ENCODE measurements around the gene CXCL3. TPM values are rescaled to one million over a fixed set of nuclear protein-coding genes. Genes with fewer than 3 reads are reported as not detected.
"Not testable (repeated sequence)": the region's sequence is repeated elsewhere in the genome, so short reads cannot be mapped to it uniquely, and the experiment has no call there.

CXCL3 gene
- total RNA-seq (not detected), polyA plus RNA-seq (not detected)

DNA sequence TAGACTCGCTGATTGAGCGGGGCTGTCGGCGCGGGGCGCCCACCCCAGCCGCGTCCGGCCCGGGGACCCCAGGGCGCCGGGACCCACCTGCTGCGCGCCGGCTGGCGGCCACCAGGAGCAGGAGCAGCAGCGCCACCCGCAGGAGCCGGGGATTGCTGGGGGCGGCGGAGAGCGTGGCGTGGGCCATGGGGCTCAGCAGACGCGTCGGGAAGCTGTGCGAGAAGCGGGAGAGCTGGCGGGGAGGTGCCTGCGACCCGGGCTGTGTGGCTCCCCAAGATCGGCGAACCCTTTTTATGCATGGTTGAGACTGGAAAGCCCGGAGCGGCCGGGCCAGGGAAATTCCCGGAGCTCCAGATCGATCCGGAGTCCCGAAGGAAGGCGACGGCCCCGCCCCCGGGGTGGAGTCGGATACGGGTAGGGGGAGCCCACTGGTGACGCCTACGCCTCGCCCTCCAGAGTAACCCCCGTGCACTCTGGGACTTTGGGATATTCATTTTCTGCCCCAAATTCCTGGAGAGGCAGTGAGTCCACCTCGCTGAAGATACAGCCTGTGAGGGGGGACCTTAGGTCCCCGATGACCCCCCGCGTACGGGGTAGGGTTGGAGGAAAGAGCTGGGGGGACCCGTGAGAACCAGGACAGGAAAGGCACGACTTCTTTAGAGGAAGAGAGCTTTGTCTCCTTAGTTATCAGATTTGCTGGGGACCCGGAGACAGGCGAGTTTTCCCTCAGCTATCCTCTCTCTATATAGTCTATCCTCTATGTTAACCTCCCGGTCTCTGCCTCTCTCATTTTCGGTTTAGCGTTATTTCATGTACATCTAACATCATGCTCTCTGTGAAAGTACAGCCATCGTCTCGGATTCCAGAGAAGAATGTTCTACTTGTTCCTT, at the start of gene CXCL3:
Gene CXCL3 (minus strand): TSS at position 265 of the 890 bp plus-strand sequence. CDS start 78 bp downstream, at position 187.
- H3K4me3 ChIP-seq (ENCODE audit: low read length): peak within 1 kb of the TSS; percentile 45
- H3K27ac Mint-ChIP-seq: peak within 1 kb of the TSS in 2 of 8 donors; percentile 38 to 39
- no peaks in the 10 kb centered on the region for H3K9me3 ChIP-seq (ENCODE audit: low read length)
- no peaks in the 10 kb centered on the region for H3K36me3 ChIP-seq (ENCODE audit: insufficient read depth, low read length)
- H3K27ac ChIP-seq (ENCODE audit: low read depth, low read length): peak within 1 kb of the TSS; percentile 74
- ChIA-PET POLR2A (no interaction called here), CTCF (interaction anchor here (1.3 to 1.9 kb wide), 2 partner anchors 14 to 22 kb away, joined by 3 to 4 read pairs; no protein-coding TSS in a partner anchor)
- no peaks in the 10 kb centered on the region for H3K27me3 ChIP-seq (ENCODE audit: insufficient read depth, low read length, poor library complexity, severe bottlenecking)
- H3K9me3 Mint-ChIP-seq: peaks cover 0 to 4% (median 0%) of the 10 kb centered on the region in 5 donors
- H3K4me1 ChIP-seq (ENCODE audit: insufficient read depth, low read length): no peaks in the 10 kb centered on the region
- peaks cover 8 to 17% (median 14%) of the 10 kb centered on the region in 3 donors for H3K4me1 Mint-ChIP-seq
- H3K36me3 Mint-ChIP-seq: no peaks in the 10 kb centered on the region
- DNase-seq: peak in 2 of 5 donors; percentile 3 to 48
- H3K4me3 Mint-ChIP-seq: peak within 1 kb of the TSS; percentile 46 to 82 (median 71)
- H3K27me3 Mint-ChIP-seq: peaks cover 30 to 65% of the 10 kb centered on the region in 2 donors

GRCh38 chr4:74087481-74087880, 49.0 kb upstream of the CXCL3 start:
- Mint-ChIP-seq H3K4me3 (no peak overlapping the region), H3K9me3 (no peaks in the 10 kb centered on the region), H3K36me3 (no peaks in the 10 kb centered on the region), H3K27me3 (peaks cover 9 to 29% of the 10 kb centered on the region in 2 donors), H3K27ac (no peak overlapping the region), H3K4me1 (no peaks in the 10 kb centered on the region)
- Histone ChIP-seq H3K4me3 (ENCODE audit: low read length) (no peak overlapping the region), H3K9me3 (ENCODE audit: low read length) (no peaks in the 10 kb centered on the region), H3K36me3 (ENCODE audit: insufficient read depth, low read length) (no peaks in the 10 kb centered on the region), H3K27ac (ENCODE audit: low read depth, low read length) (no peak overlapping the region), H3K4me1 (ENCODE audit: insufficient read depth, low read length) (no peaks in the 10 kb centered on the region), H3K27me3 (ENCODE audit: insufficient read depth, low read length, poor library complexity, severe bottlenecking) (no peaks in the 10 kb centered on the region)
- ChIA-PET POLR2A (no interaction called here), CTCF (interaction anchor here (0.6 kb wide), 1 partner anchor 9 kb away, joined by 3 read pairs; no protein-coding TSS in a partner anchor)
- DNase-seq: no peak

- H3K9me3 Mint-ChIP-seq: no peaks in the 10 kb centered on the region
- Histone ChIP-seq H3K9me3 (ENCODE audit: low read length) (no peaks in the 10 kb centered on the region), H3K4me1 (ENCODE audit: insufficient read depth, low read length) (no peaks in the 10 kb centered on the region), H3K27ac (ENCODE audit: low read depth, low read length) (no peak overlapping the region), H3K36me3 (ENCODE audit: insufficient read depth, low read length) (no peaks in the 10 kb centered on the region), H3K4me3 (ENCODE audit: low read length) (no peak overlapping the region), H3K27me3 (ENCODE audit: insufficient read depth, low read length, poor library complexity, severe bottlenecking) (no peaks in the 10 kb centered on the region)
- ChIA-PET CTCF (no interaction called here), POLR2A (no interaction called here)
- H3K4me1 Mint-ChIP-seq: no peaks in the 10 kb centered on the region
- DNase-seq: no peak
- peaks cover 4 to 28% of the 10 kb centered on the region in 2 donors for H3K27me3 Mint-ChIP-seq
- H3K27ac Mint-ChIP-seq: no peak overlapping the region
- H3K36me3 Mint-ChIP-seq: no peaks in the 10 kb centered on the region
- H3K4me3 Mint-ChIP-seq: no peak overlapping the region
Observed at GRCh38 chr4:74085669-74086068, 47.2 kb upstream of the CXCL3 start.

DNA sequence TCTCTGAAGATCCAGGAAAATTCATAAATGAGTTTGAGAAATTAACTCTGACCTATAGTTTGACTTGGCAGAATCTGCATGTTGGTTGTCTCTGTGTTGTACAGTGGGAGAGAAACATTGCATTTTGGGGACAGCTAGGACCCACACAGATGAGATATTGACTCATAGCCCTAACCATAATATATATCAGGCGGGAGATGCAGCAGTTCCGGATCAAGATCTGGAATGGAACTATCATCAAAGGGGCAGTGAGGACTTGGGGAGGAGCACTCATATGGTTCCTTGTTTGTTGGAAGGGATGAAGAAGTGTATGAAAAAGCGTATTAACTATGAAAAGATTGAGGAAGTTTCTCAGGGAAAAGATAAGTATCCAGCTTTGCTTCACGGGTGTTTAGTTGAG, 46.5 kb upstream of the CXCL3 start:
- H3K27me3 Mint-ChIP-seq: peaks cover 6 to 22% of the 10 kb centered on the region in 2 donors
- Histone ChIP-seq H3K9me3 (ENCODE audit: low read length) (no peaks in the 10 kb centered on the region), H3K27ac (ENCODE audit: low read depth, low read length) (no peak overlapping the region), H3K4me1 (ENCODE audit: insufficient read depth, low read length) (no peaks in the 10 kb centered on the region), H3K4me3 (ENCODE audit: low read length) (no peak overlapping the region), H3K27me3 (ENCODE audit: insufficient read depth, low read length, poor library complexity, severe bottlenecking) (no peaks in the 10 kb centered on the region), H3K36me3 (ENCODE audit: insufficient read depth, low read length) (no peaks in the 10 kb centered on the region)
- peaks cover 0 to 3% (median 0%) of the 10 kb centered on the region in 5 donors for H3K9me3 Mint-ChIP-seq
- no peaks in the 10 kb centered on the region for H3K4me1 Mint-ChIP-seq
- H3K36me3 Mint-ChIP-seq: no peaks in the 10 kb centered on the region
- H3K4me3 Mint-ChIP-seq: no peak overlapping the region
- ChIA-PET POLR2A (no interaction called here), CTCF (no interaction called here)
- no peak for DNase-seq
- H3K27ac Mint-ChIP-seq: no peak overlapping the region

DNA sequence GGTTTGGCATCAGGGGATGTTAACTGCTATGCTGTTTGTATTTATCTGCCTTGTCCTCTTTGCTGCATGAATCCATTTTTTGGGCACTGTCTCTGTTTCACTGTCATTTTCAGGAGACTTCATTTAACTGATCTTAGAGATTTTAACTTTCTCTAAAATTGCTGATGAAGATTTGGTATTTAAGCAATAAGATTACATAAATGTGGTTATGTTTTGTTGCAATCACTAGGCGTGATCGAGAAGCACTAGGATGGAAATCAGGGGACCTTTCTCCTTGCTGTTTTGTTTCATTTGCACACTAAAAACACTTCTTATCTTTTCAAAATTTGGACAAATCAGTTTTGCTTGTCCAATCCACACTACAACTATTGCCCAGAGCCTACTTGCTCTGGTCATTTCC, 45.1 kb upstream of the CXCL3 start:
- no peaks in the 10 kb centered on the region for H3K36me3 ChIP-seq (ENCODE audit: insufficient read depth, low read length)
- Mint-ChIP-seq H3K27me3 (peaks cover 11 to 17% of the 10 kb centered on the region in 2 donors), H3K9me3 (peaks cover 0 to 3% (median under 1%) of the 10 kb centered on the region in 5 donors), H3K4me1 (no peaks in the 10 kb centered on the region), H3K27ac (no peak overlapping the region), H3K4me3 (no peak overlapping the region), H3K36me3 (no peaks in the 10 kb centered on the region)
- H3K9me3 ChIP-seq (ENCODE audit: low read length): no peaks in the 10 kb centered on the region
- no peak overlapping the region for H3K27ac ChIP-seq (ENCODE audit: low read depth, low read length)
- ChIA-PET POLR2A (no interaction called here), CTCF (no interaction called here)
- no peak overlapping the region for H3K4me3 ChIP-seq (ENCODE audit: low read length)
- no peaks in the 10 kb centered on the region for H3K4me1 ChIP-seq (ENCODE audit: insufficient read depth, low read length)
- no peaks in the 10 kb centered on the region for H3K27me3 ChIP-seq (ENCODE audit: insufficient read depth, low read length, poor library complexity, severe bottlenecking)
- DNase-seq: no peak

- no peaks in the 10 kb centered on the region for H3K9me3 ChIP-seq (ENCODE audit: low read length)
- no peak for DNase-seq
- H3K36me3 ChIP-seq (ENCODE audit: insufficient read depth, low read length): no peaks in the 10 kb centered on the region
- no peaks in the 10 kb centered on the region for H3K4me1 Mint-ChIP-seq
- ChIA-PET CTCF (no interaction called here), POLR2A (no interaction called here)
- no peak overlapping the region for H3K4me3 ChIP-seq (ENCODE audit: low read length)
- H3K27me3 Mint-ChIP-seq: peaks cover 7 to 8% of the 10 kb centered on the region in 2 donors
- H3K9me3 Mint-ChIP-seq: peaks cover 0 to 4% (median 2%) of the 10 kb centered on the region in 5 donors
- no peak overlapping the region for H3K4me3 Mint-ChIP-seq
- H3K4me1 ChIP-seq (ENCODE audit: insufficient read depth, low read length): no peaks in the 10 kb centered on the region
- no peak overlapping the region for H3K27ac Mint-ChIP-seq
- no peaks in the 10 kb centered on the region for H3K27me3 ChIP-seq (ENCODE audit: insufficient read depth, low read length, poor library complexity, severe bottlenecking)
- H3K27ac ChIP-seq (ENCODE audit: low read depth, low read length): no peak overlapping the region
- no peaks in the 10 kb centered on the region for H3K36me3 Mint-ChIP-seq
Observed at GRCh38 chr4:74081035-74081434, 42.5 kb upstream of the CXCL3 start.

- POLR2A ChIA-PET, H3K27ac Mint-ChIP-seq: not testable (repeated sequence)
Observed at GRCh38 chr4:74080351-74080750, 41.9 kb upstream of the CXCL3 start.

DNA sequence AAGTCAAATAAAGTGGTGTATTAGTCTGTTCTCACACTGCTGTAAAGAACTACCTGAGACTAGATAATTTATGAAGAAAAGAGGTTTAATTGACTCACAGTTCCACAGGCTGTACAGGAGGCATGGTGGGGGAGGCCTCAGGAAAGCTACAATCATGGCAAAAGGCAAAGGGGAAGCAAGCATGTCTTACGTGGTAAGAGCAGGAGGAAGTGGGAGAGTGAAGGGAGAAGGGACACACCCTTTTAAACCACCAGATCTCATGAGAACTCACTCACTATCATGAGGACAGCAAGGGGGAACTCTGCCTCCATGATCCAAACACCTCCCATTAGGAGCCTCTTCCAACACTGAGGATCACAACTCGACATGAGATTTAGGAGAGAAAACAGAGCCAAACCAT, 40.5 kb upstream of the CXCL3 start:
- H3K27me3 ChIP-seq (ENCODE audit: insufficient read depth, low read length, poor library complexity, severe bottlenecking); DNase-seq; H3K4me1 ChIP-seq (ENCODE audit: insufficient read depth, low read length); H3K9me3 Mint-ChIP-seq; H3K36me3 ChIP-seq (ENCODE audit: insufficient read depth, low read length); H3K9me3 ChIP-seq (ENCODE audit: low read length); H3K4me3 ChIP-seq (ENCODE audit: low read length); H3K27me3 Mint-ChIP-seq; H3K27ac ChIP-seq (ENCODE audit: low read depth, low read length); H3K36me3 Mint-ChIP-seq; H3K4me3 Mint-ChIP-seq; H3K4me1 Mint-ChIP-seq; POLR2A ChIA-PET; H3K27ac Mint-ChIP-seq; CTCF ChIA-PET: not testable (repeated sequence)

More at GRCh38 chr4:74080351-74080750, 41.9 kb upstream of the CXCL3 start:
- H3K4me3 Mint-ChIP-seq; CTCF ChIA-PET; H3K36me3 Mint-ChIP-seq; H3K4me3 ChIP-seq (ENCODE audit: low read length); H3K27ac ChIP-seq (ENCODE audit: low read depth, low read length); H3K9me3 Mint-ChIP-seq; H3K4me1 Mint-ChIP-seq; H3K36me3 ChIP-seq (ENCODE audit: insufficient read depth, low read length); DNase-seq; H3K27me3 Mint-ChIP-seq; H3K4me1 ChIP-seq (ENCODE audit: insufficient read depth, low read length); H3K27me3 ChIP-seq (ENCODE audit: insufficient read depth, low read length, poor library complexity, severe bottlenecking); H3K9me3 ChIP-seq (ENCODE audit: low read length): not testable (repeated sequence)

Measured in CD8-positive, alpha-beta memory T cell (primary cell).